NCI-H748 (cell line): ENCODE data around the gene EFNA2.
"Not testable (repeated sequence)": the region's sequence is repeated elsewhere in the genome, so short reads cannot be mapped to it uniquely, and the experiment has no call there.

ENCODE experiments used
- DNase-seq: peaks from one replicate; lab custom pipeline; 2025; ENCODE audit not compliant: unreplicated experiment; lab: John Stamatoyannopoulos, UW

The EFNA2 gene

GRCh38 chr19:1295169-1296012 is 9.7 kb downstream of the EFNA2 start:
- peak; percentile 47 for DNase-seq

DNA sequence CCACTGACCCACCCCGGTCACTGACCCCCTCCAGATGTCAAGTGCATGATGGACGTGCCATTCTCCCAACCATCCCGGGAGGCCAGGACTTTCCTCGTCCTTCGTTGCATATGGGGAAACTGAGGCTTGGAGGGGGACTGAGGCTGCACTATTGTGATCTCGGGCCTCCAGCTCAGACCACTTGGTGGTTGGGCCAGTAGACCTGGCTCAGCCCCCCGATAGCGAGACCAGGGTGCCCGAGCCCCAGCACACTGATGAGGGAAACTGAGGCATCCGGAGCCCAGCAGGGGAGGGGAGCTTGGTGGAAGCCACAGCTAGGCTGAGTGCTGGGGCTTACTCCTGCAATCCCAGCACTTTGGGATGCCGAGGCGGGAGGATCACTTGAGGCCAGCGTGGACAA is 10.4 kb downstream of the EFNA2 start:
- no peak for DNase-seq

DNA sequence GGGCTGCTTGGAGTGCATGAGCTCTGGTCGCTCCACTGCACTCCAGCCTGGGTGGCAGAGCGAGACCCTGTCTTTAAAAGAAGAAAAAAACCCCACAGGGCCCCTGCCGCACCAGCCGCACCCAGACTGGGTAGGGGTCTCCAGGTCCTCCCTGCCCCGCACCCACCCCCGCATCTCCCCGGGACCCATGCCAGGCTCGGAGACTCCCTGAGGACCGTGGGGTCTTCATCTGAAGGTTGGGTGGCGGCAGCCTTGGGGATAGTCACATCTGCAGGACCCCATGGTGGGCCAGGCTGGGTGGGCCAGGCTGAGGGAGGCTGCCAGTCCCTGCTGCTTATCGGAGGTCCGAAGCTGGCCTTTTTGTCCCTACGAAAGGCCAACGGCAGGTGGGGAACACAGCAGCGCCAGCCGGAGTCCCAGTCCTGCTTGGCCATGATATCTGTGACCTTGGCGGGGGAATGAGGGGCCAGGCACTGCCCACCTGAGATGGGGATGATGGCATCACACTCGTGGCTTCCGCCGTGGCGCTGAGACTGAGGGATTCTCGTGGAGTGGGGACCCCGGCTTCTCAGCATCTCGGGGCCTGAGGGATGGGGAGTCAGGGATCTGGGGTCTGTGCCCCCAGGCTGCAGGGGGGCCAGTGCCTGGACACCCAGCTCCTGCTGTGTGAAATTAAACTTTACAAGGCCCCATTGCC is 11.1 kb downstream of the EFNA2 start:
- no peak for DNase-seq

GRCh38 chr19:1298235-1298634 is 12.6 kb downstream of the EFNA2 start:
- no peak for DNase-seq

GRCh38 chr19:1299801-1300200 is 14.1 kb downstream of the EFNA2 start:
- no peak for DNase-seq

- DNase-seq, result no peak
Observed at GRCh38 chr19:1300744-1301490, 15.2 kb downstream of the EFNA2 start.

- DNase-seq, result no peak
Observed at GRCh38 chr19:1302533-1303239, 17.0 kb downstream of the EFNA2 start.

DNA sequence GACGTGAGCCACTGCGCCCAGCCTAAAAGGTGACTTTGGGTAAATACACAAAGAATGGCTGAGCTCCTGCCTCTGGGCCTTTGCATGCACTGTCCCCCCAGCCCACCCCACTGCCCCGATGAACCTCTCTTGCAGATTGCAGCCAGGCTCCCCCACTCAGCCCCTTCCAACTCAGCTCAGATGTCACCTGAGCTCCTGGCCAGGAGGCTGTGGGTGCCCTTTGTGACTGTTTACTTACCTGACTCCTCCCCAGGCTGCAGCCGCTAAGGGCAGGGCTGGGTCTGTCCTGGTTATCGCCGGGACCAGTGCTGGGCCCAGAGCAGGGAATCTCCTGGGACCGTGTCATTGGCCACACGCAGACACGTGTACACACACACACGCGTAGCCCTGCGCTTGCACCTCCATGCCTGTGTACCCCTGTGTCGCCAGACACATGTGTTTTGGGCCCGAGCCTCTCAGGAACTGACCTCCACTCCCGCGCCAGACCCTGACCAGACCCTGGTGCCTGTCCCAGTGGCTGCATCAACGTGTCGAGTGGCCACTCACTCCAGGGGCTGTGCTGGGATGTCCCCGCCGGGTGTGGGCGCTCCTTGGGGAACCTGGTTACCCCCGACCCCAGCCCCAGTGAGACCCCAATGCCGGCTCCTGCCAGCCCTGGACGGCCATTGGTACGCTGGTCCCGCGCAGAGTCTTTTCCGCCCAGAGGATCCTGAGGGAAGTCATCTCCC is 18.7 kb downstream of the EFNA2 start:
- no peak for DNase-seq

DNA sequence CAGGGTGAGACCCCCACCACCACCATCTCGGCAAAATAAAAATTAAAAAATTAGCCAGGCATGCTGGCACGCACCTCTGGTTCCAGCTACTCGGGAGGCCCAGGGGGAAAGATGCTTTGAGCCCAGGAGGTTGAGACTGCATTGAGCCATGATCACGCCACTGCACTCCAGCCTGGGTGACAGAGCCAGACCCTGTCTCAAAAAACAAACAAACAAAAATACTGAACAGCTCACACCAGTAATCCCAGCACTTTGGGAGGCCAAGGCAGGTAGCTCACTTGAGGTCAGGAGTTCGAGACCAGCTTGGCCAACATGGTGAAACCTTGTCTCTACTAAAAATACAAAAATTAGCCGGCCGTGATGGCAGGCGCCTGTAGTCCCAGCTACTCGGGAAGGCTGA is 19.7 kb downstream of the EFNA2 start:
- DNase-seq, result not testable (repeated sequence)

GRCh38 chr19:1307320-1307719 is 21.6 kb downstream of the EFNA2 start:
- DNase-seq, result no peak

- DNase-seq, result no peak
Observed at GRCh38 chr19:1307755-1308303, 22.2 kb downstream of the EFNA2 start.

GRCh38 chr19:1308718-1309117 is 23.0 kb downstream of the EFNA2 start:
- DNase-seq, result no peak

- no peak for DNase-seq
Observed at GRCh38 chr19:1309977-1310852, 24.5 kb downstream of the EFNA2 start.

DNA sequence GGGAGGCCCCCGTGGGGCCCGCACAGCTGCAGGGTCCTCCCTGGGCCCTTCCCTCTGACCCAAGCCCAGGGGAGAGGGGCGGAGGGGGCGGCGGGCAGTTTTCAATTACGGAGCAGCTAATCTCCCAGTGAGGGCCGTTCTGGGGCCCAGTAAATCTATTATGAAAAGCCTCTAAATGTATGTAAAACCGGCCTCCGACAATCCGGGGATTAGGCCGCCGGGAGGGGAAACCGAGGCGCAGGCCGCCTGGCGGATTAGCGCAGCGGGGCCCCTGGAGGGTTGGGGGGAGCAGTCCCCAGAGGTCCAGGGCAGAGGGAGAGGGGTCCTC is 25.1 kb downstream of the EFNA2 start:
- DNase-seq, result no peak

GRCh38 chr19:1311543-1312091 is 25.9 kb downstream of the EFNA2 start:
- no peak for DNase-seq

GRCh38 chr19:1312767-1313694 is 27.4 kb downstream of the EFNA2 start:
- DNase-seq, result no peak

GRCh38 chr19:1313695-1314613 is 28.3 kb downstream of the EFNA2 start:
- DNase-seq, result no peak
